ENCODE data around the gene RNLS. TPM values are rescaled to one million over a fixed set of nuclear protein-coding genes. Genes with fewer than 3 reads are reported as not detected.

RNLS gene
- total RNA-seq, 1 experiment from 2014 or later: 8.7 TPM

DNA sequence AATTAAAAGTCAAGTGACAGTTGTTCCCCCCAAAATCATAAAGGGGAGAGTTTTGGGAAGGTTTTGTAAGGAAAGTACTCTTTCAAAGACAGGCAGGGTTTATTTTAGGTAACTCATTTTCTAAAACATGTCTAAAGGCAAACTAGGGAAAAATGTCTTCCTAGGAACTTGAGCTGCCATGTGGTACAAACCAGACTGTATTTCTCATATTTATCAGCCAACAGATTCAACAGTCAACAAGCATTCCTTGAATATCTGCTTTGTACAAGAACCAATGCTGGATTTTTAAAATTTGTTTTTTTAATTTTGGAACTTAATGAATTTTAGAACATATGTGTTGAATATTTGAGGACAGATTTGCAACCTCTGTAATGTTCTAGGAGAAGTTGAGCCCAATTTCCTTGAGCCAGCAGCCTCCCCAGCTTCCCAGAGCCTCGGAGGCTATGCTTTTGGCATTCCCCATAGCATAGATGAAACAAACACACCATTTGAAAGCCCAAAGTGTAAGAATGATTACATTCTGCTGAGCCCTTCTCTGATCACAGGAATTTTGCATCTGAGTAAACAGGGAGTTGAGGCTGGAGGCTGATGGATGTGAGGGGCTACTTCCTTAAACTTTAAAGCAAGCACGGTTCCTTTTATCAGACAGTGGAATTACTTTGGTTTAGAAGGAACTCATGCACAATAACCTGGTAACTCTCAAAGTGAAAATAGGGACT, 345.1 kb downstream of the RNLS start:
- POLR2A ChIA-PET: no interaction called here
- H3K36me3 Mint-ChIP-seq: no peaks in the 10 kb centered on the region
- no peak overlapping the region for H3K27ac Mint-ChIP-seq
- CTCF ChIA-PET: no interaction called here
- no peak for DNase-seq (ENCODE audit: low spot score)
- TF ChIP-seq ETV6 (CRISPR knock-in tag; IDR thresholded peaks at IDR 0.05) (no peak), GRHL2 (CRISPR knock-in tag; IDR thresholded peaks at IDR 0.05; ENCODE audit: insufficient replicate concordance, severe bottlenecking) (no peak), ZNF263 (CRISPR knock-in tag; IDR thresholded peaks at IDR 0.05; ENCODE audit: low read depth) (no peak), ZNF425 (CRISPR knock-in tag; conservative IDR thresholded peaks at IDR 0.05) (no peak), ESRRA (CRISPR knock-in tag; IDR thresholded peaks at IDR 0.05; ENCODE audit: borderline replicate concordance) (no peak), NR2C2 (CRISPR knock-in tag; IDR thresholded peaks at IDR 0.05) (no peak), ATF6 (CRISPR knock-in tag; IDR thresholded peaks at IDR 0.05) (no peak), FOXK1 (CRISPR knock-in tag; IDR thresholded peaks at IDR 0.05) (no peak)
- TF ChIP-seq, protein P1, sequence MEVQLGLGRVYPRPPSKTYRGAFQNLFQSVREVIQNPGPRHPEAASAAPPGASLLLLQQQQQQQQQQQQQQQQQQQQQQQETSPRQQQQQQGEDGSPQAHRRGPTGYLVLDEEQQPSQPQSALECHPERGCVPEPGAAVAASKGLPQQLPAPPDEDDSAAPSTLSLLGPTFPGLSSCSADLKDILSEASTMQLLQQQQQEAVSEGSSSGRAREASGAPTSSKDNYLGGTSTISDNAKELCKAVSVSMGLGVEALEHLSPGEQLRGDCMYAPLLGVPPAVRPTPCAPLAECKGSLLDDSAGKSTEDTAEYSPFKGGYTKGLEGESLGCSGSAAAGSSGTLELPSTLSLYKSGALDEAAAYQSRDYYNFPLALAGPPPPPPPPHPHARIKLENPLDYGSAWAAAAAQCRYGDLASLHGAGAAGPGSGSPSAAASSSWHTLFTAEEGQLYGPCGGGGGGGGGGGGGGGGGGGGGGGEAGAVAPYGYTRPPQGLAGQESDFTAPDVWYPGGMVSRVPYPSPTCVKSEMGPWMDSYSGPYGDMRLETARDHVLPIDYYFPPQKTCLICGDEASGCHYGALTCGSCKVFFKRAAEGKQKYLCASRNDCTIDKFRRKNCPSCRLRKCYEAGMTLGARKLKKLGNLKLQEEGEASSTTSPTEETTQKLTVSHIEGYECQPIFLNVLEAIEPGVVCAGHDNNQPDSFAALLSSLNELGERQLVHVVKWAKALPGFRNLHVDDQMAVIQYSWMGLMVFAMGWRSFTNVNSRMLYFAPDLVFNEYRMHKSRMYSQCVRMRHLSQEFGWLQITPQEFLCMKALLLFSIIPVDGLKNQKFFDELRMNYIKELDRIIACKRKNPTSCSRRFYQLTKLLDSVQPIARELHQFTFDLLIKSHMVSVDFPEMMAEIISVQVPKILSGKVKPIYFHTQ (CRISPR knock-in tag; IDR thresholded peaks at IDR 0.05): no peak
- TF ChIP-seq, protein P2, sequence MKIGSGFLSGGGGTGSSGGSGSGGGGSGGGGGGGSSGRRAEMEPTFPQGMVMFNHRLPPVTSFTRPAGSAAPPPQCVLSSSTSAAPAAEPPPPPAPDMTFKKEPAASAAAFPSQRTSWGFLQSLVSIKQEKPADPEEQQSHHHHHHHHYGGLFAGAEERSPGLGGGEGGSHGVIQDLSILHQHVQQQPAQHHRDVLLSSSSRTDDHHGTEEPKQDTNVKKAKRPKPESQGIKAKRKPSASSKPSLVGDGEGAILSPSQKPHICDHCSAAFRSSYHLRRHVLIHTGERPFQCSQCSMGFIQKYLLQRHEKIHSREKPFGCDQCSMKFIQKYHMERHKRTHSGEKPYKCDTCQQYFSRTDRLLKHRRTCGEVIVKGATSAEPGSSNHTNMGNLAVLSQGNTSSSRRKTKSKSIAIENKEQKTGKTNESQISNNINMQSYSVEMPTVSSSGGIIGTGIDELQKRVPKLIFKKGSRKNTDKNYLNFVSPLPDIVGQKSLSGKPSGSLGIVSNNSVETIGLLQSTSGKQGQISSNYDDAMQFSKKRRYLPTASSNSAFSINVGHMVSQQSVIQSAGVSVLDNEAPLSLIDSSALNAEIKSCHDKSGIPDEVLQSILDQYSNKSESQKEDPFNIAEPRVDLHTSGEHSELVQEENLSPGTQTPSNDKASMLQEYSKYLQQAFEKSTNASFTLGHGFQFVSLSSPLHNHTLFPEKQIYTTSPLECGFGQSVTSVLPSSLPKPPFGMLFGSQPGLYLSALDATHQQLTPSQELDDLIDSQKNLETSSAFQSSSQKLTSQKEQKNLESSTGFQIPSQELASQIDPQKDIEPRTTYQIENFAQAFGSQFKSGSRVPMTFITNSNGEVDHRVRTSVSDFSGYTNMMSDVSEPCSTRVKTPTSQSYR (CRISPR knock-in tag; IDR thresholded peaks at IDR 0.05): no peak
- ATAC-seq: no peak
- H3K9me3 Mint-ChIP-seq: no peaks in the 10 kb centered on the region
- no peaks in the 10 kb centered on the region for H3K27me3 Mint-ChIP-seq (ENCODE audit: low read depth)
- peaks cover 4% of the 10 kb centered on the region for H3K4me1 Mint-ChIP-seq
- H3K4me3 Mint-ChIP-seq: no peak overlapping the region

GRCh38 chr10:88236121-88236743, 346.9 kb downstream of the RNLS start:
- no peak for ATAC-seq

More at GRCh38 chr10:88236121-88236743, 346.9 kb downstream of the RNLS start:
- Mint-ChIP-seq H3K36me3 (no peaks in the 10 kb centered on the region), H3K27ac (no peak overlapping the region), H3K4me3 (no peak overlapping the region), H3K4me1 (peaks cover 4% of the 10 kb centered on the region), H3K27me3 (ENCODE audit: low read depth) (no peaks in the 10 kb centered on the region), H3K9me3 (no peaks in the 10 kb centered on the region)
- no peak for DNase-seq (ENCODE audit: low spot score)
- TF ChIP-seq, protein P3, sequence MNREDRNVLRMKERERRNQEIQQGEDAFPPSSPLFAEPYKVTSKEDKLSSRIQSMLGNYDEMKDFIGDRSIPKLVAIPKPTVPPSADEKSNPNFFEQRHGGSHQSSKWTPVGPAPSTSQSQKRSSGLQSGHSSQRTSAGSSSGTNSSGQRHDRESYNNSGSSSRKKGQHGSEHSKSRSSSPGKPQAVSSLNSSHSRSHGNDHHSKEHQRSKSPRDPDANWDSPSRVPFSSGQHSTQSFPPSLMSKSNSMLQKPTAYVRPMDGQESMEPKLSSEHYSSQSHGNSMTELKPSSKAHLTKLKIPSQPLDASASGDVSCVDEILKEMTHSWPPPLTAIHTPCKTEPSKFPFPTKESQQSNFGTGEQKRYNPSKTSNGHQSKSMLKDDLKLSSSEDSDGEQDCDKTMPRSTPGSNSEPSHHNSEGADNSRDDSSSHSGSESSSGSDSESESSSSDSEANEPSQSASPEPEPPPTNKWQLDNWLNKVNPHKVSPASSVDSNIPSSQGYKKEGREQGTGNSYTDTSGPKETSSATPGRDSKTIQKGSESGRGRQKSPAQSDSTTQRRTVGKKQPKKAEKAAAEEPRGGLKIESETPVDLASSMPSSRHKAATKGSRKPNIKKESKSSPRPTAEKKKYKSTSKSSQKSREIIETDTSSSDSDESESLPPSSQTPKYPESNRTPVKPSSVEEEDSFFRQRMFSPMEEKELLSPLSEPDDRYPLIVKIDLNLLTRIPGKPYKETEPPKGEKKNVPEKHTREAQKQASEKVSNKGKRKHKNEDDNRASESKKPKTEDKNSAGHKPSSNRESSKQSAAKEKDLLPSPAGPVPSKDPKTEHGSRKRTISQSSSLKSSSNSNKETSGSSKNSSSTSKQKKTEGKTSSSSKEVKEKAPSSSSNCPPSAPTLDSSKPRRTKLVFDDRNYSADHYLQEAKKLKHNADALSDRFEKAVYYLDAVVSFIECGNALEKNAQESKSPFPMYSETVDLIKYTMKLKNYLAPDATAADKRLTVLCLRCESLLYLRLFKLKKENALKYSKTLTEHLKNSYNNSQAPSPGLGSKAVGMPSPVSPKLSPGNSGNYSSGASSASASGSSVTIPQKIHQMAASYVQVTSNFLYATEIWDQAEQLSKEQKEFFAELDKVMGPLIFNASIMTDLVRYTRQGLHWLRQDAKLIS (CRISPR knock-in tag; IDR thresholded peaks at IDR 0.05; ENCODE audit: borderline replicate concordance): no peak
- TF ChIP-seq EMX1 (CRISPR knock-in tag; IDR thresholded peaks at IDR 0.05) (no peak), MLX (CRISPR knock-in tag; IDR thresholded peaks at IDR 0.05) (no peak)
- CTCF ChIA-PET: interaction anchor here (0.6 kb wide), 1 partner anchor 316 kb away, joined by 3 read pairs; no protein-coding TSS in a partner anchor
- POLR2A ChIA-PET: interaction anchor here (0.7 kb wide), 1 partner anchor 118 kb away, joined by 3 read pairs; no protein-coding TSS in a partner anchor

All from WTC11 (cell line).